ENCODE measurements around the gene PLA2G15.

Gene PLA2G15

GRCh38 chr16:68234188-68235107 lies 10.7 kb upstream of the PLA2G15 start:
- Histone ChIP-seq H3F3A (ENCODE audit: insufficient read depth) (peaks cover 7% of the 10 kb centered on the region; the same call in 1 of the 2 replicates), H3K9me2 (replicated peaks; ENCODE audit: insufficient read depth, low read length) (no peaks in the 10 kb centered on the region), H3K79me2 (ENCODE audit: insufficient read depth, low read length) (no peaks in the 10 kb centered on the region), H2AFZ (ENCODE audit: low read depth, low read length, severe bottlenecking) (no peak overlapping the region), H3K9me3 (ENCODE audit: insufficient read depth, low read length) (no peaks in the 10 kb centered on the region), H3K4me2 (ENCODE audit: low read depth, low read length, poor library complexity, severe bottlenecking) (no peak overlapping the region), H3K4me3 (ENCODE audit: insufficient read depth, low read length, poor library complexity, severe bottlenecking) (no peak overlapping the region), H3K27me3 (ENCODE audit: low read length) (no peaks in the 10 kb centered on the region), H3K27ac (ENCODE audit: low read depth, low read length) (no peak overlapping the region), H3K36me3 (ENCODE audit: low read length) (no peaks in the 10 kb centered on the region), H4K20me1 (ENCODE audit: low read depth, low read length) (no peaks in the 10 kb centered on the region), H3K9ac (ENCODE audit: low read length) (no peak overlapping the region)
- TF ChIP-seq EZH2phosphoT487 (conservative IDR thresholded peaks at IDR 0.05; ENCODE audit: low read length), result no peak
- TF ChIP-seq CTCF (IDR thresholded peaks at IDR 0.05; ENCODE audit: insufficient read depth, low read length, poor library complexity, severe bottlenecking), result no peak

- Histone ChIP-seq H3K4me3 (ENCODE audit: insufficient read depth, low read length, poor library complexity, severe bottlenecking) (no peak overlapping the region), H3K27me3 (ENCODE audit: low read length) (no peaks in the 10 kb centered on the region), H3K27ac (ENCODE audit: low read depth, low read length) (no peak overlapping the region), H3K79me2 (ENCODE audit: insufficient read depth, low read length) (no peaks in the 10 kb centered on the region), H3F3A (ENCODE audit: insufficient read depth) (peaks cover 7% of the 10 kb centered on the region; the same call in 1 of the 2 replicates), H3K9me2 (replicated peaks; ENCODE audit: insufficient read depth, low read length) (no peaks in the 10 kb centered on the region), H3K4me2 (ENCODE audit: low read depth, low read length, poor library complexity, severe bottlenecking) (no peak overlapping the region), H3K9ac (ENCODE audit: low read length) (no peak overlapping the region), H4K20me1 (ENCODE audit: low read depth, low read length) (no peaks in the 10 kb centered on the region), H3K9me3 (ENCODE audit: insufficient read depth, low read length) (no peaks in the 10 kb centered on the region), H2AFZ (ENCODE audit: low read depth, low read length, severe bottlenecking) (no peak overlapping the region), H3K36me3 (ENCODE audit: low read length) (no peaks in the 10 kb centered on the region)
- no peak for TF ChIP-seq EZH2phosphoT487 (conservative IDR thresholded peaks at IDR 0.05; ENCODE audit: low read length)
- no peak for TF ChIP-seq CTCF (IDR thresholded peaks at IDR 0.05; ENCODE audit: insufficient read depth, low read length, poor library complexity, severe bottlenecking)
Observed at GRCh38 chr16:68235108-68235886, 9.9 kb upstream of the PLA2G15 start.

- Histone ChIP-seq H3K27me3 (ENCODE audit: low read length) (no peaks in the 10 kb centered on the region), H3K79me2 (ENCODE audit: insufficient read depth, low read length) (no peaks in the 10 kb centered on the region), H3K4me2 (ENCODE audit: low read depth, low read length, poor library complexity, severe bottlenecking) (peak within 1 kb of the TSS; percentile 66), H2AFZ (ENCODE audit: low read depth, low read length, severe bottlenecking) (no peak within 1 kb of the TSS), H3K27ac (ENCODE audit: low read depth, low read length) (no peak within 1 kb of the TSS), H4K20me1 (ENCODE audit: low read depth, low read length) (no peaks in the 10 kb centered on the region), H3K9me2 (replicated peaks; ENCODE audit: insufficient read depth, low read length) (no peaks in the 10 kb centered on the region), H3K36me3 (ENCODE audit: low read length) (no peaks in the 10 kb centered on the region), H3K9me3 (ENCODE audit: insufficient read depth, low read length) (no peaks in the 10 kb centered on the region), H3K4me3 (ENCODE audit: insufficient read depth, low read length, poor library complexity, severe bottlenecking) (peak within 1 kb of the TSS; percentile 53), H3K9ac (ENCODE audit: low read length) (peak within 1 kb of the TSS; percentile 51; the same call in 1 of the 2 replicates), H3F3A (ENCODE audit: insufficient read depth) (peaks cover 7% of the 10 kb centered on the region; the same call in 1 of the 2 replicates)
- TF ChIP-seq CTCF (IDR thresholded peaks at IDR 0.05; ENCODE audit: insufficient read depth, low read length, poor library complexity, severe bottlenecking) (no peak), EZH2phosphoT487 (conservative IDR thresholded peaks at IDR 0.05; ENCODE audit: low read length) (no peak)
Observed at GRCh38 chr16:68235887-68236136, 9.4 kb upstream of the PLA2G15 start, which contains the start of gene ESRP2. Gene ESRP2 (minus strand): TSS chr16:68236127. CDS start chr16:68236045, 82 bp downstream.
